ENCODE results near the gene SHC2. TPM values are rescaled to one million over a fixed set of nuclear protein-coding genes. Genes with fewer than 3 reads are reported as not detected.
A peak's percentile ranks its signal among the peaks of the same experiment; 100 is the strongest.

Gene SHC2
- total and polyA plus RNA-seq, 2 of the 13 experiments (the other 11 are each of a cell fraction or from before 2014, with no cell fraction given), result 9.0 to 18.3 TPM

DNA sequence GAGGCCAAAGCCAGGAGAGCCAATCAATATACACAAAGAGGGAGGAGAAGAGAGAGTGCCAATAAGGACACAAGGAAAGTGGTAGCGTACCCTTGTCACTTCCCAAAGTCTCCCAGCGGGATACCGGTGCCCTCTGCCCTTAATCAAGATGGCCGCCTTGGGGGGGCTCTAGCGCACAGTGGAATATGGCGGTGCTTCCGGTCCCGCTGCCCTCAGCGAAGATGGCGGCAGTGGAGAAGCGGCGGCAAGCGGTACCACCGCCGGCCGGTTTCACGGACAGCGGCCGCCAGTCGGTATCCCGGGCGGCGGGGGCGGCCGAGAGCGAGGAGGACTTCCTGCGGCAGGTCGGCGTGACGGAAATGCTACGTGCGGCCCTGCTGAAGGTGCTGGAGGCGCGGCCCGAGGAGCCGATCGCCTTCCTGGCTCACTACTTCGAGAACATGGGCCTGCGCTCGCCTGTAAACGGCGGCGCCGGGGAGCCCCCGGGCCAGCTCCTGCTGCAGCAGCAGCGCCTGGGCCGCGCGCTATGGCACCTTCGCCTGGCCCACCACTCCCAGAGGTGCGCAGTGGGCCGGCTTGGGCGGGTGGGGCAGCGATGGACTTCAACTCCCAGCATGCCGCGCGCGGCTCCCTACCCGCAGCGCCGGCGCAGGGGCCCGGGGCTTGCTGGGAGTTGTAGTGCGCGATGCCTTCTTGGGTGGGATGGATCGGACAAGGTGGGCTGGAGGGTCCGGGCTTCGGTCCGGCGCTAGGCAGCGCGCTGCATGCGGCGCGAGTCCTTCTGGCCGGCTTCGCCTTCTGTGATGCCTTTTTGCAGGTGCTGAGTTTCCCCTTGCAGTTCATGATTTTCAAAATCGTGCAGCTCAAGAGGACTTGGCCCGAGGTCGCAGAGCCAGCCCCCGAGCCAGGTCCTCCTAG lies 46.7 kb upstream of the SHC2 start, which contains the start of gene TPGS1 (continued):
- TF ChIP-seq, protein P1, sequence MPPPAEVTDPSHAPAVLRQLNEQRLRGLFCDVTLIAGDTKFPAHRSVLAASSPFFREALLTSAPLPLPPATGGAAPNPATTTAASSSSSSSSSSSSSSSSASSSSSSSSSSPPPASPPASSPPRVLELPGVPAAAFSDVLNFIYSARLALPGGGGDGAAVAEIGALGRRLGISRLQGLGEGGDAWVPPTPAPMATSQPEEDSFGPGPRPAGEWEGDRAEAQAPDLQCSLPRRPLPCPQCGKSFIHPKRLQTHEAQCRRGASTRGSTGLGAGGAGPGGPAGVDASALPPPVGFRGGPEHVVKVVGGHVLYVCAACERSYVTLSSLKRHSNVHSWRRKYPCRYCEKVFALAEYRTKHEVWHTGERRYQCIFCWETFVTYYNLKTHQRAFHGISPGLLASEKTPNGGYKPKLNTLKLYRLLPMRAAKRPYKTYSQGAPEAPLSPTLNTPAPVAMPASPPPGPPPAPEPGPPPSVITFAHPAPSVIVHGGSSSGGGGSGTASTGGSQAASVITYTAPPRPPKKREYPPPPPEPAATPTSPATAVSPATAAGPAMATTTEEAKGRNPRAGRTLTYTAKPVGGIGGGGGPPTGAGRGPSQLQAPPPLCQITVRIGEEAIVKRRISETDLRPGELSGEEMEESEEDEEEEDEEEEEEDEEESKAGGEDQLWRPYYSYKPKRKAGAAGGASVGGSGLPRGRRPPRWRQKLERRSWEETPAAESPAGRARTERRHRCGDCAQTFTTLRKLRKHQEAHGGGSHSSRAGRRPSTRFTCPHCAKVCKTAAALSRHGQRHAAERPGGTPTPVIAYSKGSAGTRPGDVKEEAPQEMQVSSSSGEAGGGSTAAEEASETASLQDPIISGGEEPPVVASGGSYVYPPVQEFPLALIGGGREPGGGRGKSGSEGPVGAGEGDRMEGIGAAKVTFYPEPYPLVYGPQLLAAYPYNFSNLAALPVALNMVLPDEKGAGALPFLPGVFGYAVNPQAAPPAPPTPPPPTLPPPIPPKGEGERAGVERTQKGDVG (CRISPR knock-in tag; IDR thresholded peaks at IDR 0.05; ENCODE audit: borderline replicate concordance), result no peak
- TF ChIP-seq, protein P2, sequence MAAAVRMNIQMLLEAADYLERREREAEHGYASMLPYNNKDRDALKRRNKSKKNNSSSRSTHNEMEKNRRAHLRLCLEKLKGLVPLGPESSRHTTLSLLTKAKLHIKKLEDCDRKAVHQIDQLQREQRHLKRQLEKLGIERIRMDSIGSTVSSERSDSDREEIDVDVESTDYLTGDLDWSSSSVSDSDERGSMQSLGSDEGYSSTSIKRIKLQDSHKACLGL (CRISPR knock-in tag; IDR thresholded peaks at IDR 0.05), result peak; percentile 55; the same call in 1 of the 2 replicates
- TF ChIP-seq ZFYVE20 (CRISPR knock-in tag; IDR thresholded peaks at IDR 0.05; ENCODE audit: borderline replicate concordance, low read depth) (no peak), ZNF101 (CRISPR knock-in tag; IDR thresholded peaks at IDR 0.05; ENCODE audit: borderline replicate concordance, low read depth) (no peak), ONECUT2 (CRISPR knock-in tag; IDR thresholded peaks at IDR 0.05) (peak; percentile 55), FOXA3 (CRISPR knock-in tag; IDR thresholded peaks at IDR 0.05) (peak; percentile 50; the same call in 1 of the 2 replicates), ZC3H13 (CRISPR knock-in tag; IDR thresholded peaks at IDR 0.05) (no peak), CC2D1A (CRISPR knock-in tag; IDR thresholded peaks at IDR 0.05) (no peak), ZFX (CRISPR knock-in tag; IDR thresholded peaks at IDR 0.05; ENCODE audit: low read depth) (peak; percentile 88), ZNF562 (CRISPR knock-in tag; IDR thresholded peaks at IDR 0.05; ENCODE audit: borderline replicate concordance) (no peak), SMARCE1 (IDR thresholded peaks at IDR 0.05; ENCODE audit: borderline replicate concordance) (no peak), FOSL2 (CRISPR knock-in tag; IDR thresholded peaks at IDR 0.05) (no peak), GMEB1 (CRISPR knock-in tag; IDR thresholded peaks at IDR 0.05; ENCODE audit: borderline replicate concordance) (peak; percentile 73; the same call in 1 of the 2 replicates), ZMAT3 (CRISPR knock-in tag; conservative IDR thresholded peaks at IDR 0.05) (0 out of 2 replicates have a peak, but pooled peaks have one; percentile 15), RNF2 (conservative IDR thresholded peaks at IDR 0.05; ENCODE audit: low read depth) (no peak)
- TF ChIP-seq, protein P3, sequence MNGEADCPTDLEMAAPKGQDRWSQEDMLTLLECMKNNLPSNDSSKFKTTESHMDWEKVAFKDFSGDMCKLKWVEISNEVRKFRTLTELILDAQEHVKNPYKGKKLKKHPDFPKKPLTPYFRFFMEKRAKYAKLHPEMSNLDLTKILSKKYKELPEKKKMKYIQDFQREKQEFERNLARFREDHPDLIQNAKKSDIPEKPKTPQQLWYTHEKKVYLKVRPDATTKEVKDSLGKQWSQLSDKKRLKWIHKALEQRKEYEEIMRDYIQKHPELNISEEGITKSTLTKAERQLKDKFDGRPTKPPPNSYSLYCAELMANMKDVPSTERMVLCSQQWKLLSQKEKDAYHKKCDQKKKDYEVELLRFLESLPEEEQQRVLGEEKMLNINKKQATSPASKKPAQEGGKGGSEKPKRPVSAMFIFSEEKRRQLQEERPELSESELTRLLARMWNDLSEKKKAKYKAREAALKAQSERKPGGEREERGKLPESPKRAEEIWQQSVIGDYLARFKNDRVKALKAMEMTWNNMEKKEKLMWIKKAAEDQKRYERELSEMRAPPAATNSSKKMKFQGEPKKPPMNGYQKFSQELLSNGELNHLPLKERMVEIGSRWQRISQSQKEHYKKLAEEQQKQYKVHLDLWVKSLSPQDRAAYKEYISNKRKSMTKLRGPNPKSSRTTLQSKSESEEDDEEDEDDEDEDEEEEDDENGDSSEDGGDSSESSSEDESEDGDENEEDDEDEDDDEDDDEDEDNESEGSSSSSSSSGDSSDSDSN (CRISPR knock-in tag; IDR thresholded peaks at IDR 0.05), result peak; percentile 40
- TF ChIP-seq, protein P4, sequence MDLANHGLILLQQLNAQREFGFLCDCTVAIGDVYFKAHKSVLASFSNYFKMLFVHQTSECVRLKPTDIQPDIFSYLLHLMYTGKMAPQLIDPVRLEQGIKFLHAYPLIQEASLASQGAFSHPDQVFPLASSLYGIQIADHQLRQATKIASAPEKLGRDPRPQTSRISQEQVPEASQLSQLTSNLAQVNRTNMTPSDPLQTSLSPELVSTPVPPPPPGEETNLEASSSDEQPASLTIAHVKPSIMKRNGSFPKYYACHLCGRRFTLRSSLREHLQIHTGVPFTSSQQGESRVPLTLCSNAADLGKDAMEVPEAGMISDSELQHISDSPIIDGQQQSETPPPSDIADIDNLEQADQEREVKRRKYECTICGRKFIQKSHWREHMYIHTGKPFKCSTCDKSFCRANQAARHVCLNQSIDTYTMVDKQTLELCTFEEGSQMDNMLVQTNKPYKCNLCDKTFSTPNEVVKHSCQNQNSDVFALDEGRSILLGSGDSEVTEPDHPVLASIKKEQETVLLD (CRISPR knock-in tag; IDR thresholded peaks at IDR 0.05; ENCODE audit: low read depth), result peak; percentile 59; the same call in 1 of the 2 replicates
